ENCODE measurements around the gene ARRB1.
"Not testable (repeated sequence)": the region's sequence is repeated elsewhere in the genome, so short reads cannot be mapped to it uniquely, and the experiment has no call there.

Gene ARRB1

DNA sequence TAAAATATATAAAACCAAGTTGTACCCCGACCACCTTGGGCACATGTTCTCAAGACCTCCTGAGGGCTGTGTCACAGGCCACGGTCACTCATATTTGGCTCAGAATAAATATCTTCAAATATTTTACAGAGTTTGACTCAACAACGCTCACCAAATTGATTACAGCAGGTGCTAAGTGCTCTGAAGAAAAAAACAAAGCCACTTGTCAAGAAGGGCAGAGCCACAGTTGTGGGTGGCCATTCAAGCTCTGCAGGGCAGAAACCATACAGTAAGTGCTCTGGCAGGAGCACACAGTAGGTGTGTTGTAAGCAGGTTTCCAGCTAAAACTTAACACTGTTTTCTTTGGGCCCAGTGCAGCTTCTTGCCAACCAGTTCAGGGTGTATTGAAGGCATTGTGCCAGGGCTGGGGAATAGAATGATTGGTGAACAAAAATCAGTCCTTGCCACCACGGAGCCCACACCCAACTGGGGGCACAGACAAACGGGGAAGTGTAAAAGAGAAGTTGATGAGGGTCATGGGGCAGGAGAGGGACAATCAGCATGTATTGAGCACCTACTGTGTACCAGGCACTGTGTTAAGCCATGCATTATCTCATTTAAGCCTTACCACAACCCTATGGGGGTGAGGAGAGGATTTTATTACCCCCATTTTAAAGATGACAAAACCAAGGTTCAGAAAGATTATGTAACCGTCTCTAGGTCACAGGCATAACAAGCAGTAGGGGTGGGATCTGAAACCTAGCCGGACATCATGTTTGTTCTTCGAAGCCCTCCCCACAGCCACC, 18.2 kb downstream of the ARRB1 start:
- Histone ChIP-seq H3K9me3 (replicated peaks in 1 of 2; ENCODE audit: control insufficient read depth in 2 of 2, insufficient read depth in 1 of 2, low read depth in 1 of 2, low read length in 2 of 2) (no peaks in the 10 kb centered on the region), H2BK15ac (ENCODE audit: low read length) (no peak overlapping the region)

DNA sequence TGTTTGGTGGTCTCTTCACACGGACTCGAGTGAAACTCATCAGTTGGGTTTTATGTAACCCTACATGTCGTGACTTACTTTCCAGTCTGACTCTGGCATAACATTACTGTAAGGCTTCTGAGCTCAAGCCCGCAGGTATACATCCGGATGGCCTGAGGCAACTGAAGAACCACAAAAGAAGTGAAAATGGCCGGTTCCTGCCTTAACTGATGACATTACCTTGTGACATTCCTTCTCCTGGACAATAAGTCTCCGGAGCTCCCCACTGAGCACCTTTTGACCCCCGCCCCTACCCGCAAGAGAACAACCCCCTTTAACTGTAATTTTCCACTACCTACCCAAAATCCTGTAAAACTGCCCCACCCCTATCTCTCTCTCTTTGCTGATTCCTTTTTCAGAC, 19.7 kb downstream of the ARRB1 start:
- WGBS, 2 donors (ENCODE audit: extremely low coverage in 2 of 2, insufficient read length in 2 of 2, insufficient replicate concordance in 1 of 2) = no CpG with 5 or more reads among the region's 9 CpGs
- not testable (repeated sequence) for H3K4me2 ChIP-seq (ENCODE audit: insufficient read depth, low read length, poor library complexity, severe bottlenecking); H2BK5ac ChIP-seq (ENCODE audit: low read length); H3K18ac ChIP-seq (ENCODE audit: low read length); H3K79me1 ChIP-seq (ENCODE audit: low read depth, low read length); H4K91ac ChIP-seq (ENCODE audit: low read depth, low read length, poor library complexity); H2AK5ac ChIP-seq (ENCODE audit: low read depth, low read length); H3K4me3 ChIP-seq (ENCODE audit: low read length in 2 of 2); H2BK15ac ChIP-seq (ENCODE audit: low read length); H3K4me1 ChIP-seq (ENCODE audit: control insufficient read depth in 2 of 2, insufficient read depth in 1 of 2, low read depth in 1 of 2, low read length in 2 of 2); H3K9me3 ChIP-seq (replicated peaks in 1 of 2; ENCODE audit: control insufficient read depth in 2 of 2, insufficient read depth in 1 of 2, low read depth in 1 of 2, low read length in 2 of 2); H3K23ac ChIP-seq (ENCODE audit: low read depth, low read length, poor library complexity); H4K8ac ChIP-seq (ENCODE audit: low read depth, low read length); H2AFZ ChIP-seq (ENCODE audit: low read length); H3K4ac ChIP-seq (ENCODE audit: low read length); H3K27me3 ChIP-seq (ENCODE audit: control insufficient read depth in 3 of 3, insufficient read depth in 3 of 3, low read depth in 1 of 3, low read length in 3 of 3); H2BK120ac ChIP-seq (ENCODE audit: low read depth, low read length); H3K27ac ChIP-seq (replicated peaks; ENCODE audit: low read length); H3K36me3 ChIP-seq (replicated peaks in 1 of 2; ENCODE audit: control insufficient read depth in 2 of 2, insufficient read depth in 2 of 2, low read length in 2 of 2); H3K14ac ChIP-seq (ENCODE audit: low read length); H3K9ac ChIP-seq (ENCODE audit: low read depth, low read length, poor library complexity); H2BK12ac ChIP-seq (ENCODE audit: low read length); DNase-seq (ENCODE audit: low spot score)

More for the DNA sequence above, 18.2 kb downstream of the ARRB1 start:
- Histone ChIP-seq H4K91ac (ENCODE audit: low read depth, low read length, poor library complexity) (no peak overlapping the region), H2AFZ (ENCODE audit: low read length) (no peak overlapping the region), H3K79me1 (ENCODE audit: low read depth, low read length) (peaks cover 2% of the 10 kb centered on the region), H2AK5ac (ENCODE audit: low read depth, low read length) (peak overlapping the region; percentile 89), H2BK5ac (ENCODE audit: low read length) (no peak overlapping the region), H3K4me3 (ENCODE audit: low read length in 2 of 2) (no peak overlapping the region), H4K8ac (ENCODE audit: low read depth, low read length) (no peak overlapping the region), H3K9ac (ENCODE audit: low read depth, low read length, poor library complexity) (no peak overlapping the region), H2BK12ac (ENCODE audit: low read length) (no peak overlapping the region), H3K27me3 (ENCODE audit: control insufficient read depth in 3 of 3, insufficient read depth in 3 of 3, low read depth in 1 of 3, low read length in 3 of 3) (no peaks in the 10 kb centered on the region), H3K4me2 (ENCODE audit: insufficient read depth, low read length, poor library complexity, severe bottlenecking) (no peak overlapping the region), H3K14ac (ENCODE audit: low read length) (no peak overlapping the region), H3K36me3 (replicated peaks in 1 of 2; ENCODE audit: control insufficient read depth in 2 of 2, insufficient read depth in 2 of 2, low read length in 2 of 2) (no peaks in the 10 kb centered on the region), H3K27ac (replicated peaks; ENCODE audit: low read length) (no peak overlapping the region), H3K4me1 (ENCODE audit: control insufficient read depth in 2 of 2, insufficient read depth in 1 of 2, low read depth in 1 of 2, low read length in 2 of 2) (peaks cover 6 to 9% of the 10 kb centered on the region in 2 donors), H3K23ac (ENCODE audit: low read depth, low read length, poor library complexity) (no peak overlapping the region), H3K4ac (ENCODE audit: low read length) (no peak overlapping the region), H3K18ac (ENCODE audit: low read length) (no peak overlapping the region), H2BK120ac (ENCODE audit: low read depth, low read length) (no peak overlapping the region)
- DNase-seq (ENCODE audit: low spot score) = no peak
- no CpG with 5 or more reads among the region's 8 CpGs for WGBS, 2 donors (ENCODE audit: extremely low coverage in 2 of 2, insufficient read length in 2 of 2, insufficient replicate concordance in 1 of 2)

DNA sequence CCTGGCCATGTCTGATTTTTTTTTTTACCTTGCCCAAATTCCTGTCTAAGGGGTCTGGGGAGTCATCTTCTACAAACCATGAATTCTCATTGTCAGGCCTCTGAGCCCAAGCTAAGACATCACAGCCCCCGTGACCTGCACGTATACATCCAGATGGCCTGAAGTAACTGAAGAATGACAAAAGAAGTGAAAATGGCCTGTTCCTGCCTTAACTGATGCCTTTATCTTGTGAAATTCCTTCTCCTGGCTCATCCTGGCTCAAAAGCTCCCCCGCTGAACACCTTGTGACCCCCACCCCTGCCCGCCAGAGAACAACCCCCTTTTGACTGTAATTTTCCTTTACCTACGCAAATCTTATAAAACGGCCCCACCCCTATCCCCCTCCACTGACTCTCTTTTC, 20.2 kb downstream of the ARRB1 start:
- not testable (repeated sequence) for H3K79me1 ChIP-seq (ENCODE audit: low read depth, low read length); H2BK12ac ChIP-seq (ENCODE audit: low read length); H3K9me3 ChIP-seq (replicated peaks in 1 of 2; ENCODE audit: control insufficient read depth in 2 of 2, insufficient read depth in 1 of 2, low read depth in 1 of 2, low read length in 2 of 2); DNase-seq (ENCODE audit: low spot score); H3K27ac ChIP-seq (replicated peaks; ENCODE audit: low read length); H3K4me3 ChIP-seq (ENCODE audit: low read length in 2 of 2); H4K91ac ChIP-seq (ENCODE audit: low read depth, low read length, poor library complexity); H4K8ac ChIP-seq (ENCODE audit: low read depth, low read length); H2AK5ac ChIP-seq (ENCODE audit: low read depth, low read length); H2BK120ac ChIP-seq (ENCODE audit: low read depth, low read length); H3K9ac ChIP-seq (ENCODE audit: low read depth, low read length, poor library complexity); H2AFZ ChIP-seq (ENCODE audit: low read length); H3K23ac ChIP-seq (ENCODE audit: low read depth, low read length, poor library complexity); H3K18ac ChIP-seq (ENCODE audit: low read length); H2BK5ac ChIP-seq (ENCODE audit: low read length); H2BK15ac ChIP-seq (ENCODE audit: low read length); H3K4me1 ChIP-seq (ENCODE audit: control insufficient read depth in 2 of 2, insufficient read depth in 1 of 2, low read depth in 1 of 2, low read length in 2 of 2); H3K4me2 ChIP-seq (ENCODE audit: insufficient read depth, low read length, poor library complexity, severe bottlenecking); H3K36me3 ChIP-seq (replicated peaks in 1 of 2; ENCODE audit: control insufficient read depth in 2 of 2, insufficient read depth in 2 of 2, low read length in 2 of 2); H3K4ac ChIP-seq (ENCODE audit: low read length); H3K27me3 ChIP-seq (ENCODE audit: control insufficient read depth in 3 of 3, insufficient read depth in 3 of 3, low read depth in 1 of 3, low read length in 3 of 3); H3K14ac ChIP-seq (ENCODE audit: low read length)
- WGBS, 2 donors (ENCODE audit: extremely low coverage in 2 of 2, insufficient read length in 2 of 2, insufficient replicate concordance in 1 of 2) = no CpG with 5 or more reads among the region's 6 CpGs

DNA sequence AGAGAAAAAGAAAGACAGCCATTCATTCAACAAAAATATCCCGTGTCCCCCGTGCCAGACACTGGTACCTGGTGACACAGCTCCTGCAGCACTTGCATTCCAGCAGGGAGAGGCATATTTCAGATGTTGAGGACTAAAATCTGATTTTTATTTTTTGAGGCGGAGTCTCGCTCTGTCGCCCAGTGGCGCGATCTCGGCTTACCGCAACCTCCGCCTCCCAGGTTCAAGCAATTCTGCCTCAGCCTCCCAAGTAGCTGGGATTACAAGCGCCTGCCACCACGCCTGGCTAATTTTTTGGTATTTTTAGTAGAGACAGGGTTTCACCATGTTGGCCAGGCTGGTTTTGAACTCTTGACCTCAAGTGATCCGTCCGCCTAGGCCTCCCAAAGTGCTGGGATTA, 20.6 kb downstream of the ARRB1 start:
- H2AK5ac ChIP-seq (ENCODE audit: low read depth, low read length); H4K8ac ChIP-seq (ENCODE audit: low read depth, low read length); H2BK15ac ChIP-seq (ENCODE audit: low read length); H3K4me2 ChIP-seq (ENCODE audit: insufficient read depth, low read length, poor library complexity, severe bottlenecking); H3K14ac ChIP-seq (ENCODE audit: low read length); H3K18ac ChIP-seq (ENCODE audit: low read length); H3K23ac ChIP-seq (ENCODE audit: low read depth, low read length, poor library complexity); H3K27me3 ChIP-seq (ENCODE audit: control insufficient read depth in 3 of 3, insufficient read depth in 3 of 3, low read depth in 1 of 3, low read length in 3 of 3); H2BK5ac ChIP-seq (ENCODE audit: low read length); H3K4me3 ChIP-seq (ENCODE audit: low read length in 2 of 2); DNase-seq (ENCODE audit: low spot score); H3K9me3 ChIP-seq (replicated peaks in 1 of 2; ENCODE audit: control insufficient read depth in 2 of 2, insufficient read depth in 1 of 2, low read depth in 1 of 2, low read length in 2 of 2); H3K4ac ChIP-seq (ENCODE audit: low read length); H3K9ac ChIP-seq (ENCODE audit: low read depth, low read length, poor library complexity); H2AFZ ChIP-seq (ENCODE audit: low read length); H2BK12ac ChIP-seq (ENCODE audit: low read length); H3K4me1 ChIP-seq (ENCODE audit: control insufficient read depth in 2 of 2, insufficient read depth in 1 of 2, low read depth in 1 of 2, low read length in 2 of 2); H2BK120ac ChIP-seq (ENCODE audit: low read depth, low read length); H4K91ac ChIP-seq (ENCODE audit: low read depth, low read length, poor library complexity); H3K27ac ChIP-seq (replicated peaks; ENCODE audit: low read length); H3K79me1 ChIP-seq (ENCODE audit: low read depth, low read length); H3K36me3 ChIP-seq (replicated peaks in 1 of 2; ENCODE audit: control insufficient read depth in 2 of 2, insufficient read depth in 2 of 2, low read length in 2 of 2): not testable (repeated sequence)
- no CpG with 5 or more reads among the region's 14 CpGs for WGBS, 2 donors (ENCODE audit: extremely low coverage in 2 of 2, insufficient read length in 2 of 2, insufficient replicate concordance in 1 of 2)

Measured in neuronal stem cell (in vitro differentiated cells).